H9 (cell line): ENCODE data around the gene EIF4E2. TPM values are rescaled to one million over a fixed set of nuclear protein-coding genes. Genes with fewer than 3 reads are reported as not detected.

ENCODE experiments used
- DNase-seq: peaks from one replicate; pipeline ENCODE4 v3.0.0-alpha.2; 2017
- H2AFZ ChIP-seq: one replicate; pipeline ENCODE4 v1.6.1; 2013; ENCODE audit warnings: mild to moderate bottlenecking, low read length, control low read depth, moderate library complexity
- H2AK5ac ChIP-seq: 2 replicates; pipeline ENCODE4 v1.6.1; 2013; ENCODE audit warnings: low read length, control low read depth, mixed read lengths; ENCODE audit not compliant: insufficient read length
- H2BK120ac ChIP-seq: one replicate; pipeline ENCODE4 v1.6.1; 2013; ENCODE audit warnings: low read depth, mild to moderate bottlenecking, low read length, control low read depth, inconsistent platforms; ENCODE audit not compliant: poor library complexity, severe bottlenecking
- H2BK12ac ChIP-seq: 2 replicates; pipeline ENCODE4 v1.6.1; 2013; ENCODE audit warnings: low read length, control low read depth, mixed read lengths, low read depth; ENCODE audit not compliant: insufficient read length
- H2BK15ac ChIP-seq: 2 replicates; pipeline ENCODE4 v1.6.1; 2013; ENCODE audit warnings: low read depth, low read length, control low read depth
- H2BK20ac ChIP-seq: one replicate; pipeline ENCODE4 v1.6.1; 2013; ENCODE audit warnings: low read depth, mild to moderate bottlenecking, low read length, control low read depth, inconsistent platforms; ENCODE audit not compliant: poor library complexity, severe bottlenecking
- H2BK5ac ChIP-seq: 2 replicates; pipeline ENCODE4 v1.6.1; 2013; ENCODE audit warnings: low read length, control low read depth, mixed read lengths; ENCODE audit not compliant: insufficient read length
- H3K14ac ChIP-seq: 2 replicates; pipeline ENCODE4 v1.6.1; 2013; ENCODE audit warnings: low read length, control low read depth; ENCODE audit not compliant: insufficient read depth
- H3K18ac ChIP-seq: 2 replicates; pipeline ENCODE4 v1.6.1; 2013; ENCODE audit warnings: low read depth, mild to moderate bottlenecking, mixed read lengths, low read length, control low read depth; ENCODE audit not compliant: insufficient read length
- H3K23ac ChIP-seq: 2 replicates; pipeline ENCODE4 v1.6.1; 2013; ENCODE audit warnings: low read length, control low read depth, mixed read lengths, low read depth; ENCODE audit not compliant: insufficient read length
- H3K23me2 ChIP-seq: 2 replicates; pipeline ENCODE4 v1.6.1; 2013; ENCODE audit warnings: low read depth, mild to moderate bottlenecking, mixed read lengths, low read length, control low read depth; ENCODE audit not compliant: insufficient read length, poor library complexity, severe bottlenecking
- H3K27ac ChIP-seq: 2 replicates; pipeline ENCODE4 v1.5.1; 2013; ENCODE audit warnings: low read length, control low read depth, mixed read lengths, low read depth; ENCODE audit not compliant: insufficient read length
- H3K27me3 ChIP-seq: 2 replicates; pipeline ENCODE4 v1.6.1; 2013; ENCODE audit warnings: low read length, control low read depth, inconsistent platforms; ENCODE audit not compliant: insufficient read depth
- H3K4ac ChIP-seq: 2 replicates; pipeline ENCODE4 v1.6.1; 2013; ENCODE audit warnings: low read depth, mild to moderate bottlenecking, control low read depth, inconsistent platforms, low read length, moderate library complexity
- H3K4me1 ChIP-seq: 2 replicates; pipeline ENCODE4 v1.6.1; 2013; ENCODE audit warnings: low read length, control low read depth, inconsistent platforms; ENCODE audit not compliant: insufficient read depth
- H3K4me2 ChIP-seq: 2 replicates; pipeline ENCODE4 v1.6.1; 2013; ENCODE audit warnings: low read length, control low read depth, mixed read lengths; ENCODE audit not compliant: insufficient read length, insufficient read depth
- H3K56ac ChIP-seq: 2 replicates; pipeline ENCODE4 v1.6.1; 2013; ENCODE audit warnings: low read depth, mild to moderate bottlenecking, mixed read lengths, low read length, control low read depth; ENCODE audit not compliant: insufficient read length
- H3K79me1 ChIP-seq: 2 replicates; pipeline ENCODE4 v1.6.1; 2013; ENCODE audit warnings: low read depth, mild to moderate bottlenecking, moderate library complexity, low read length, control low read depth, inconsistent platforms; ENCODE audit not compliant: insufficient read depth, poor library complexity, severe bottlenecking
- H3K79me2 ChIP-seq: 2 replicates; pipeline ENCODE4 v1.6.1; 2013; ENCODE audit warnings: low read length, control low read depth, inconsistent platforms; ENCODE audit not compliant: insufficient read depth
- H3K9ac ChIP-seq: 2 replicates; pipeline ENCODE4 v1.6.1; 2013; ENCODE audit warnings: low read length, control low read depth, mixed read lengths; ENCODE audit not compliant: insufficient read length; ENCODE audit errors: extremely low read depth
- H3K9me3 ChIP-seq: one replicate; pipeline ENCODE4 v1.6.1; 2013; ENCODE audit warnings: low read depth, low read length, inconsistent platforms; ENCODE audit not compliant: control insufficient read depth
- H3T11ph ChIP-seq: one replicate; pipeline ENCODE4 v1.6.1; 2013; ENCODE audit warnings: mild to moderate bottlenecking, low read length, control low read depth, inconsistent platforms
- H4K20me1 ChIP-seq: one replicate; pipeline ENCODE4 v1.6.1; 2013; ENCODE audit not compliant: control insufficient read depth, insufficient read length, insufficient read depth
- H4K5ac ChIP-seq: 2 replicates; pipeline ENCODE4 v1.6.1; 2013; ENCODE audit warnings: low read depth, mild to moderate bottlenecking, mixed read lengths, low read length, control low read depth; ENCODE audit not compliant: insufficient read length
- H4K8ac ChIP-seq: replicated peaks from 2 replicates; pipeline ENCODE4 v1.6.1; 2013; ENCODE audit warnings: low read length, control low read depth, mixed read lengths, low read depth; ENCODE audit not compliant: insufficient read length
- H4K91ac ChIP-seq: 2 replicates; pipeline ENCODE4 v1.6.1; 2013; ENCODE audit warnings: low read depth, mild to moderate bottlenecking, moderate library complexity, mixed read lengths, low read length, control low read depth; ENCODE audit not compliant: insufficient read length
- H3K27ac Mint-ChIP-seq, 3 experiments: 2 replicates in 2 of 3; 3 replicates in 1 of 3; pipeline ENCODE4 v1.8.0; 2020 to 2021; ENCODE audit warnings: mixed read lengths in 3 of 3, mild to moderate bottlenecking in 1 of 3, moderate library complexity in 1 of 3
- H3K27me3 Mint-ChIP-seq: 2 replicates; pipeline ENCODE4 v1.8.0; 2021; ENCODE audit warnings: low read depth, mild to moderate bottlenecking, moderate library complexity, mixed read lengths
- H3K36me3 Mint-ChIP-seq, 3 experiments: 2 replicates in 2 of 3; 3 replicates in 1 of 3; pipeline ENCODE4 v1.8.0; 2020 to 2021; ENCODE audit warnings: low read depth in 3 of 3, mixed read lengths in 3 of 3; ENCODE audit not compliant: insufficient read depth in 1 of 3
- H3K4me1 Mint-ChIP-seq, 2 experiments: 2 replicates each; pipeline ENCODE4 v1.8.0; 2020; ENCODE audit warnings: mixed read lengths in 2 of 2
- H3K4me3 Mint-ChIP-seq, 2 experiments: 2 replicates in 1 of 2; 3 replicates in 1 of 2; pipeline ENCODE4 v1.8.0; 2020 to 2021; ENCODE audit warnings: mild to moderate bottlenecking in 2 of 2, mixed read lengths in 2 of 2, moderate library complexity in 1 of 2
- H3K9me3 Mint-ChIP-seq, 2 experiments: 2 replicates in 1 of 2; 3 replicates in 1 of 2; pipeline ENCODE4 v1.8.0; 2020; ENCODE audit warnings: mild to moderate bottlenecking in 2 of 2, mixed read lengths in 2 of 2, moderate library complexity in 1 of 2
- CTCF ChIP-seq: fragments of 200-600 bp; sonication (generic); conservative IDR thresholded peaks from 3 replicates; pipeline ENCODE4 v1.8.0; 2021; ENCODE audit warnings: antibody characterized with exemption, mild to moderate bottlenecking
- WGBS: extraction: QIAGEN DNeasy Blood & Tissue Kit; methylation state at CpG from one replicate; pipeline ENCODE4 v1.1.7; 2013; ENCODE audit warnings: missing lambda C conversion rate, low lambda C conversion rate, mixed read lengths; ENCODE audit not compliant: insufficient read length; ENCODE audit errors: extremely low coverage; 5-methylcytosine and 5-hydroxymethylcytosine counted together
- total RNA-seq: library from RNA; stranded (reverse); gene quantifications from 2 replicates; pipeline ENCODE4 v1.2.1, GENCODE V29; 2021

EIF4E2 gene
- total RNA-seq, 1 experiment from 2014 or later = 109 TPM

- H3K4ac ChIP-seq = no peak overlapping the region
- Mint-ChIP-seq H3K4me3 (no peak overlapping the region), H3K36me3 (no peaks in the 10 kb centered on the region), H3K4me1 (peaks cover 13 to 40% of the 10 kb centered on the region in 2 experiments), H3K27me3 (peaks cover 23% of the 10 kb centered on the region), H3K9me3 (peaks cover 0 to 2% of the 10 kb centered on the region in 2 experiments; a peak in 2 of 5 replicates), H3K27ac (no peak overlapping the region)
- no peak overlapping the region for H2BK15ac ChIP-seq
- H3K9me3 ChIP-seq = no peaks in the 10 kb centered on the region
- no peaks in the 10 kb centered on the region for H3K79me1 ChIP-seq
- H3K27me3 ChIP-seq = no peaks in the 10 kb centered on the region
- H2BK20ac ChIP-seq = no peak overlapping the region
- no peak overlapping the region for H2BK120ac ChIP-seq
- H3K56ac ChIP-seq = no peak overlapping the region
- no peaks in the 10 kb centered on the region for H3K4me1 ChIP-seq
- no peak for TF ChIP-seq CTCF
- H3K14ac ChIP-seq = no peak overlapping the region; the same call in 1 of the 2 replicates
- no peaks in the 10 kb centered on the region for H3K23me2 ChIP-seq
- WGBS = no CpG with 5 or more reads among the region's 11 CpGs
- no peak overlapping the region for H4K5ac ChIP-seq
- H3K79me2 ChIP-seq = no peaks in the 10 kb centered on the region
- no peaks in the 10 kb centered on the region for H4K20me1 ChIP-seq
- no peak overlapping the region for H3K27ac ChIP-seq
- no peak overlapping the region for H3K23ac ChIP-seq
- no peak overlapping the region for H2BK5ac ChIP-seq
- no peak overlapping the region for H3T11ph ChIP-seq
- no peak overlapping the region for H2AK5ac ChIP-seq
- H2BK12ac ChIP-seq = no peak overlapping the region
- H3K4me2 ChIP-seq = no peak overlapping the region
- H3K18ac ChIP-seq = no peak overlapping the region
- H4K8ac ChIP-seq = no peak overlapping the region
- H3K9ac ChIP-seq = no peak overlapping the region
- H2AFZ ChIP-seq = no peak overlapping the region
- no peak overlapping the region for H4K91ac ChIP-seq
- DNase-seq = no peak
Observed at GRCh38 chr2:232511336-232511890, 39.1 kb upstream of the EIF4E2 start.
